Stimulated activated CD4-positive, alpha-beta T cell treated with anti-CD3 and anti-CD28 coated beads, Interleukin-15, amount 100 ng/mL, for 24 hours (primary cell): ENCODE data around the gene PTBP1.

ENCODE experiments used
- DNase-seq: peaks from one replicate; pipeline ENCODE4 v3.0.0-alpha.2; 2020

The PTBP1 gene

DNA sequence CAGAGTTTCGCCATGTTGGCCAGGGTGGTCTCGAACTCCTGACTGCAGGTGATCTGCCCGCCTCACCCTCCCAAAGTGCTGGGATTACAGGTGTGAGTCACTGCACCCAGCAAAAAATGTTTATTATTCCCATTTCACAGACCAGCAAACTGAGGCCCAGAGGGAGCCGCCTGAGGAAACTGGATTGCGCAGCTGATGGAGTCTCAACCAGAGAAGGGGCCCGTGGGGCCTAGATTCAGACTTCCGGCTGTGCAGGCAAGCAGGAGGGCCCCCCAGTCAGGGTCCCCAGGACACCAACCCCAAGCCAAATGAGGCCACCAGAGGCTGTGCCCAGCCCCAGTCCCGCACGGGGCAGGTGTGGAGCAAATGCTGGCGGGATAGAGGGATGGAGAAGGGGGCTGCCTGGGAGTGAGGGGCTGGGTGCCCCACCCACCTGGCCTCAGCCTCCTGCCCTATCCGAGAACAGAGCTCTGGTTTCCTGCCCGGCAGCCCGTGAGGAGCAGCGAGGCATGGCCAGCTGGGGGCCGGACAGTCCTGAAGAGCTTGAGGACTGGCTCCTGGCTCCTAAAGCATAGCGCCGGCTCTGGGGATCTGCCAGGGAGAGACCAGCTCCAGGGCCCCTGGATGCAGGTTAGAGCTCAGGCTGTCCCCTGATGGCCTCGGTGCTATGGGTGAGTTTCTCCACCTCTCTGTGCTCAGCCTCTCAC is 24.4 kb upstream of the PTBP1 start:
- no peak for DNase-seq

DNA sequence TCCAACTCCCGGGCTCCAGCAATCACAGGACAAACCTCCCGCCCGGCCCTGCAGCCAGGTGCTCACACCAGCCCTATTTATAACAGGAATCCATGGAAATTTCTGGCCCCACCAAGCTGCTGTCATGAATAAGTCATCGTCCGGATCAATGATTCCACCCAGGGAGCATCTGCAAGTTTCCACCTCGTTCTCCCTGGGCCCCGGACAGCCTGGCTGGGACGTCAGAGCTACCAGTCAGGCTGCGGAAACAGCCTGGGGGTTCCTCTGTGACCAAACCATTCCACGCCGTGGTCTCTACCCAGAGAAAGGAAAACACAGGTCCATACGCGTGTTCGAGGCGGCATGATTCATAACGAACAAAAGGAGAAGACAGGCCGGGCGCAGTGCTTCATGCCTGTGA is 20.7 kb upstream of the PTBP1 start:
- no peak for DNase-seq

DNA sequence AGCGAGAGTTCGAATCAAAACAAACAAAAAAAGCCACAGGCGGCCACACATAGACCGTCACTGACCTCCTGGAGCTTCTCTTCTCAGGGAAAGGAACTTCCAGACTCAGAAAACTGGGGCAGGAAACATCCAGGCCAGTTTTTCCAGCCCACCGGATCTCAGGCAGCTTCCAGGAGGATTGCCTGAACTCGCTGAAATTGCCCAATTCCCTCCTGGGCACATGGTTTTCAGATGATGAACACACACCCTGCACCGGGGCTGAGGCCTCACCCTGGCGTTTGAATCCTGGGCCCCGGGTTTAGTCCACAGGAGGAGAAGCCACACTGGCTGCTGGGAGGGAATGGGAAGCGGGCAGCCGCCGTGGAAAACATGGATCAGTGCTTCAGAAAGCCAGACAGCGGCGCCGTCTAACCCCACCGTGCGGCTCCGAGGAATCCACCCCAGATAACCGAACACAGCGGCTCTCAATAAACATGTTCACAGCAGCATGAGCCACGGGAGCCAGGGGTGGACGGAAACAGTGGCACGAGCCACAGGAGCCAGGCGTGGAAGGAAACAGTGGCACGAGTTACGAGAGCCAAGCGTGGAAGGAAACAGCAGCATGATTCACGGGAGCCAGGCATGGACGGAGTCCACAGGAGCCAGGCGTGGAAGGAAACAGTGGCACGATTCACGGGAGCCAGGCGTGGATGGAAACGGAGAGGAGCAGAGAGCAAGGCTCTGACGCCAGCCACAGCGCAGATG is 18.2 kb upstream of the PTBP1 start:
- no peak for DNase-seq

DNA sequence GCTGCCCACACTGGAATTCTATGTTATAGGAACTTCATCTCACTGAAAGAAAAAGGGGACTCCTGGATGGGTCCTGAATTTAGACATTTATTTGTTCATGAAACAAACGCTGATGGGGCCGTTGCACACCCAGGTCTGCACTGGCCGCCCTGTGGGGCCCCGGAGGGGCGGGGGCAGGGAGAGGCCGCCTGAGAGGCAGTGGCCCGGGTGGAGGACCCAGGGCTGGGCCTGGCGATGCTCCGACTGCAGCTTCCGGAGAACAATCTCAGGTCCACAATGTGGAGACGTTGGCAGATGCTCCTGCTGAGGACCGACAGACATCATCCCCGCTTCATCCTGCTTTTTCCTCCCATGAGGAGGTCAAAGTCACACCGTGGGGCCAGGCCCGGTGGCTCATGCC is 16.3 kb upstream of the PTBP1 start:
- DNase-seq, result no peak

DNA sequence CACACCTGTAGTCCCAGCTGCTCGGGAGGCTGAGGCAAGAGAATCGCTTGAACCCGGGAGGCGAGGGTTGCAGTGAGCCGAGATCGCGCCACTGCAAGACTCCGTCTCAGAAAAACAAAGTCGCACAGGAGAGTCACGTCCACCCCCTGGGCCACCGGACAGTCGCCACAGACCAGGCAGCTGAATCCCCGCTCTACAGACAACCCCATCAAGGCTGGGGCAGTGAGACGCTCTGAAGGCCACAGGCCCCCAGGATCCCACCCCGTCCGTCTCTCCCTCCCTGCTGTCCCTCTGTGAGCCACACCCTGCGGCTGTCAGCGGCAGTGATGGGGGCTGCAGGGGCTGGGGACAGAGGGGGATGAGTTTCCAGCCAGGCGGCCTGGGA is 15.5 kb upstream of the PTBP1 start:
- no peak for DNase-seq

DNA sequence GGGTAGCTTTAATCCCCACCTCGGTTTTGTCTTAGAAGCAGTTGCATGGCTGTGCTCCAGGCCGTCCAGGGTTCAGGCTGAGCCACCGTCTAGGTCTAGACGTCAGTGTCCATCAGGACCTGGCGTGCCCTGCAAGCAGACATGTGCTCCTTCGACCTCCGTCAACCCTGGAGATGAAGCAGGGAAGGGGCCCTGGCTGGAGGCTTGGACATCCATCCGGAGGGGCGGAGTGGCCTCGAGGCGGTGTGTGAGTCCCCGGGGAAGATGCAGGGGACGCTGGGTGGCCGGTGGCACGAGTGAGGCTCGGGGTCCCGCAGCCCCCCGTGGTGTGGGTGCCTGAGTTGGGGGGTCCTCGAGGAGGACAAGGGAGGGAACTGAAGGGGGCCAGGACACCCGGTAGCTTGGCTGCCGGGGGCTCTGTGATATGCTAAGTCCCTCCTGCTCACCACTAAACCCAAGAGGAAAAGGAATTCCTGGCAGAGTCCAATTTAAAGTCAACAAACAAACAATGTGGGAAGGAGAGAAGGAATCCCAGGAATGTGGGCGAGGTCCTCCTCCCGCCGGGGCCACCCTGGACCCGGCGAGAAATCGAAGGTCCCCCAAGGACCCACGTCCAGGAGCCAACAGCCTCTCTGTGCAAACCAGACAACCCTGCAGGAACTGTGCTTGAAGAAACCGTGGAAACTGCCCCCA is 14.9 kb upstream of the PTBP1 start:
- DNase-seq, result no peak

DNA sequence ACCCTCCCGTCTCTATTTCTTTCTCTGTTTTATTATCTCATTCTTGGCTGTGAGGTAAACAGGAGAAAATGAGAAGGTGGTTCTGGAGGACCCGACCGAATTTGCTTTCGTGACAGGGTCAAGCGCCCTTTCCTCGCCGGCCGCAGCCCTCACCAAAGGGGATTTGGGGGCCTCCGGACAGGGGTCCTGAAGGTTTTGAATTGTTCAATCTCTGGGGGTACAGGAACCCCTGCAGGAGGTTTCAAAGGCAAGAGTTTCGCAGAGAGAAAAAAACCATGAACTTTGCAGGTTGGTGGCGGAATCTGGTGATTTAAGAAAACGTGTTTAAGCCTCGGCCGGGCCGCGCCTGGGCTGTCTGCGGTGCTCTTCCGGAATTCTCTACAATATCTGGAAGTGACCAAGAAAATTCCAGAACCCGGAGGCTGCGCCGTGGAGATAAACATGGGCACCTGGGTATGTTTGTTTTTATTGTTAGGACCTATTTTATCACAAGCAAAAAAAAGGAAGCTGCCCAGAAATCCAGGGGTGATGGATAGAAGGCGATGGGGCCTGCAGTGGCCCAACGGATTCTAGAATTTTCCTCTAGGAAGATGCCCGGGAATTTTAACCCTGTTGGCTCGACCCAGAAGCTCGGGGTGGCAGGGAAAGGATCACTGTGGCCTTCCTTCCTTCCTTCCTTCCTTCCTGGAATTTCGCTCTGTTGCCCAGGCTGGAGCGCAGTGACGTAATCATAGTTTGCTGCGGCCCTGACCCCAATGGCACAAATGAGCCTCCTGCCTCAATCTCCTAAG is 14.2 kb upstream of the PTBP1 start:
- no peak for DNase-seq

DNA sequence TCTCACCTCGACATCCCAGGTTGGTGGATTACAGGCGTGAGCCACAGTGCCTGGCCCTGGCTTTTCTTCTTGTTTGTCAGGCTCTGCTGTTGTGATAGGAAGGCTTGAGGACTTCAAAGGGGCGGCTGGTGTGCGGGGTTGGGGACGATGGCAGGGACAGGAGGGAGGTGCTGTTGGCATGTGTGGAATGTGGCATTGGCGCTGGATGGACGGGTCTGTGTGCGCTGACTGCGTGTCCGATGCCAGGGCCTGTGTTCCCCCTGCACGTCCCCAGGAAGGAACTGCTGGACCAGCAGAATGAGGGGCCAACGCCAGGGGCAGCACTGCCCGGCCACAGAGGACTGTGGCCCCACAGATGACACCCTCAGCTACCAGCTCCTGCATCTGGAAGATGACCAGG is 12.7 kb upstream of the PTBP1 start:
- no peak for DNase-seq

DNA sequence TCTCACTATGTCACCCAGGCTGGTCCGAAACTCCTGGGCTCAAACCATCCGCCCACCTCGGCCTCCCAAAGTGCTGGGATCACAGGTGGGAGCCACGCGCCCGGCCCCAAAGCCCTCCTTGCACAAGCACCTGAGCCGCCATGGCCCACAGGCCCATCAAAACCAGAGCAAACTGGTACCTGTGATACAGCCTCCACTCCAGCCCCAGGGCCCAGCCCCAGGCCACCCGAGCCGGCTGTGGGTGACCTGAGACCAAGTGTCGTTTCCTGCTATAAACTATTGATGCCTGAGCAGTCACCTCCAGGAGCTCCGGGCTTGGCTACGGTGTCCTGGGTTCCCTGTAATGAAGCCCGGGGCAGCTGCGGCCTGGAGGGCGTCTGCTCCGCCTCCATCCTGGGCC is 9.7 kb upstream of the PTBP1 start:
- no peak for DNase-seq

DNA sequence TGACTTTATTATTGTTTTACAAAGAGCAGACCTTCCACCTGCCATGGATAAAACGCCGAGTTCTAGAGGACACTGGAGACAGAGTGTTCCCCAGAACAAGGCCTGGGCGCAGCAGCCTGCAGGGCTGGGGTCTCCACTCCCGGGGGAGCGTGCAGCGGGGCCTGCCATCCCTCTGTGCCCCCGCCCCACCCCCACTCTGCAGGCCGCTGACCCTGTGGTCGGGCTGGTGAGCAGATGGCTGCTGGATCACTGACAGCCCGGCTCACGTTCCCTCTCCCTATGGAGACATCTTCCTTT is 8.6 kb upstream of the PTBP1 start:
- DNase-seq, result no peak

DNA sequence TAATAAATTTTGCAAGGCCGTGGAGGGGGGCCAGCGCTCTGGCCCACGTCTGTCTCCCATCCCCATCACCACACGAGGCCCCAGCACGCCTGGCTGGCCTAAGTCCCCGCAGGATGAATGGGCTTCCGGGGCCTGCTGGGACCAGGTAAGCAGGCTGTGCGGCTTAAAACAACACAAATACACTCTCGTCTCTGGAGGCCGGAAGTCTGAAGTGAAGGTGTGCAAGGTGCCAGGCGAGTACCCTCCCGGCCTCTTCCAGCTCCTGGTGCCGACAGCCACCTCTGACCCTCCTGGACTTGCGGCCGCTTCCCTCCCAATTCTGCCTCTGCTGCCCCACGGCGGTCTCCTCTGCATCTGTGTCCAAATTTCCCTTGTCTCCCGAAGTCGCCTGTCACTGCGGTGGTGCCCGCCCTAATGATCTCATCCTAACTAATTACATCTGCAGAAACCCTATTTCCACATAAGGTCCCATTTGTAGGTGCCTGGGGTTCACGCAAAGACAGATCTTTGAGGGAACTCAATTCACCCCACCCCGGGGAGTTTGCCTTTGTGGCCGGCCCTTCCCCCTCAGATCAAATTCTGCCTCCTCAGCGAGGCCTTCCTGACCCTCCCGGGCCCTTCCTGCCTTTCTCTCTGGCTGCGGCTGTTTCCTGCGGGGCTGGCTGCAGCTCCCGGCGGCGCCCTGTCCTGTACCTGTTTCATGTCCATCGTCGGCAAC is 8.1 kb upstream of the PTBP1 start:
- DNase-seq, result no peak

DNA sequence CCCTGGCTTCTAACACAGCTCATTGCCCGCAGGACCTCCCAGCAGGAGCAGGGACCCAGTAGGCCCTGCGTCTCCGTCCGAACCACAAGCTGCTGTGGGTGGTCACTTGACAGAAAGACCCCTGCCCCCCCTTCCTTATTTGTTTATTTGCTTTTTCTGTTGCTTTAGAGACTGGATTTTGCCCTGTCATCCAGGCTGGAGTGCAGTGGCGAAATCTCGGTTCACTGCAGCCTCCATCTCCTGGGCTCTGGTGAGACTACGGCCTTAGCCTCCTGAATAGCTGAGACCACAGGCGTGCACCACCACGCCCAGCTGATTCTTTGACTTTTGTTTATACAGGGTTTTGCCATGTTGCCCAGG is 7.6 kb upstream of the PTBP1 start:
- DNase-seq, result no peak

DNA sequence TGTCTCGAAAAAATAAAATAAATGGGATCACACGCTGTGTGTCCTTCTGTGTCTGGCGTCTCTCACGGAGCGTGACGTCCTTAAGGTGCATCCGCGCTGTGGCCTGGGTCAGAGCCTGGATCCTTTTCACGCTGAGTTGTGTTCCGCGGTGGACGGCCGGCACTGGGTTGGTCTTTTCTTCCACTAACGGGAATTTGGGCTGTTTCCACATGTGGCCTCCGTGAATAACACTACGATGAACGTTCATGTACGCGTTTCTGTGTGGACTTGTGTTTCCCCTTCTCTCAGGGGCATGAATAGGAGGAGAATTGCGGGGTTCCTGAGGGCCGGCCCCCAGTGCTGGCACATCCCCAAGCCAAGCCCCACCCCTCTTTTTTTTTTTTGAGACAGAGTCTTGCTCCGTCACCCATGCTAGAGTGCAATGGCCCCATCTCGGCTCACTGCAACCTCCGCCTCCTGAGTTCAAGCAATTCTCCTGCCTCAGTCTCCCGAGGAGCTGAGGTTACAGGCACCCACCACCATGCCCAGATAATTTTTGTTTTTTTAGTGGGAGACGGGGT is 6.2 kb upstream of the PTBP1 start:
- DNase-seq, result no peak

DNA sequence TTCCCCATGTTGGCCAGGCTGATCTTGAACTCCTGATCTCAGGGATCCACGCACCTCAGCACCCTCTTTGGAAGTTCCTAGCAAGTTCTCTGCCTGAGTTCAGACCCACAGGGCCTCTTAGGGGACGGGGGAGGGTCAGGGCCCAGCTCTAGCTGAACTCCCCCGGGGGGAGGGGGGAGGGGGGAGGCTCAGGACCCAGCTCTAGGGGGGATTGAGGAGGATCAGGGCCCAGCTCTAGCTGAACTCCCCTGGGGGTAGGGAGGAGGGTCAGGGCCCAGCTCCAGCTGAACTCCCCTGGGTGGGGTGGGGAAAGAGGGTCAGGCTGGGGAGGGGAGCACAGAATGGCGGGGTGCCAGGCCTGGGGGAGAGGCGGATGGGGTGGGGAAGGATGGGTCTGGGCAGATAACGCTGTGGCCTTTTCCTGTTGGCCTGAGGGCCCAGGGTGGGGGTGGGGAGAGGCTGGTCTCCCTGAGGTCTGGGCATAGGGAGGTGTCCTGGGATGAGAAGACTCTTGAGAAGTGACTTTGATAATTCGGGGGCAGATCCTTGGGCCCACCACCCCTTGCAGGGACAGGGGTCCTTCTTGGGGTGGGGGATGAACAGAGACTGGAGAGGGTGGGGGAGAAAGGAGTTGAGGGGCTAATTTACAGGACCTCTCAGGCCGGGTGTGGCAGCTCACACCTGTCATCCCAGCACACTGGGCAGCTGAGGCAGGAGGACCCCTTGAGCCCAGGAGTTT is 5.5 kb upstream of the PTBP1 start:
- DNase-seq, result no peak

DNA sequence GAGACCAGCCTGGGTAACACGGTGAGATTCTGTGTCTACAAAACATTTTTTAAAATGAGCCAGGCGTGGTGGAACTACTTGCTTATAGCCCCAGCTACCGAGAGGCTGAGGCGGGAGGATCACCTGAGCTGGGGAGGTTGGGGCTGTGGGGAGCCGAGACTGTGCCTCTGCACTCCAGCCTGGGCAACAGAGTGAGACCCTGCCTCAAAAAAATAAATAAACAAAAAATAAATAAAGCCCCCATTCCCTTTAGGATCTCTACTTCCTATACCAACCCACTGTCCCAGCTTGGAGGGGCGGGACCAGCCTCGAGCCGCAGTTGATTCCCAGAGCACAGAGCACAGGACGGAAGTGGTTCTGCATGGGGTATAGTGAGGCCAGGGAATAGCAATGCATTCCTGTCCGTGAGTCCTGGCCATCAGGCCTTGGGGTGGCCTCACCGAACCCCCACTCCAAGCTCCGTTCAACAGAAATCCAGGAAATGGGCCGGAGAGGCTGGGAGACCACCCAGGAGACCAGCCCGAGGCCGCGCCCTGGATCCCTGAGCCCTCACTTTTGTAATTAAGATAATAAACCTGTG is 4.9 kb upstream of the PTBP1 start:
- DNase-seq, result no peak

DNA sequence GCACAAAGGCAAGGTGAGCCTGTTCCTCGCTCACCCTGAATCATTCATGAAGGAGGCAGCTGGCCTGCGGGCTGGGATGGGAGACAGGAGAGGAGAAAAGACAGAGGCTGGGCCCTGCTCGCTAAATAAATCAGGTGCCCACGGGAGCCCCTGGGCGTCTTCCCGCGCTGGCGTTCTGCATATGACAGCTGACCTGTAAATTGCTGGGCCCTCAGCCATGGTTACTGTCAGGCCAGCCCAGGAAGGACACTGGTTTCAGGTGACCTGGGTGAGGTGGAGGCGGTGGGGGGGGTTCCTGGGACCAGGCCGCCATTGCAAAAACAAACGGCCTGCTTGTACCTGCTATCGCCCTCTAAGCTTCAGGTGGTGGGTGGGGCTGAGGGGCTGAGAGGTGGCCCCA is 3.4 kb upstream of the PTBP1 start:
- no peak for DNase-seq

DNA sequence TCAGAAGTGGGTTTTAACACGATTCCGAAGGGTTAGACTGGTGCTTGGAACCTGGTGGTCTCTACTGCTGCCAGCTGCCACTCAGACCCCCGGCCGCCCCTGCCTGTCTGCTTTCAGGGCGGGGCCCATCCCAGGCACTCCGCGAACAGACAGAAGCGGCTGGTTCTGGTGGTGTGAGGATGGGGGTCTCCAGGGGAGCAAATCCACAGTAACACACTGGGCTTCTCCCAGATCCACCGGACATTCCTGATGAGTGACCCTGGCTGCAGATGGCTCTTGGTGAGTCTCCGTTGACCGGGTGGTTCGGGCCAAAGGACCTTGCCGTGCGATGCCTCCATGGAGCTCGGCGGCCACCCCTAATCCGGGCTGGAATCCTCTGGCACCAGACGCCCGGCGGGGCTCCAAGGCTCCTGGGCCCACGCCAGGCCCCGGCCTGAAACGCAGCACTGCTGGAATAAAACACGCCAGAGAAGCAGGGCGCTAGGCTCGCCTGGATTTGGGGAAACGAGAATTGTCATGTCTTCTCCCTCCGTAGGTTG is 2.1 kb upstream of the PTBP1 start:
- no peak for DNase-seq

DNA sequence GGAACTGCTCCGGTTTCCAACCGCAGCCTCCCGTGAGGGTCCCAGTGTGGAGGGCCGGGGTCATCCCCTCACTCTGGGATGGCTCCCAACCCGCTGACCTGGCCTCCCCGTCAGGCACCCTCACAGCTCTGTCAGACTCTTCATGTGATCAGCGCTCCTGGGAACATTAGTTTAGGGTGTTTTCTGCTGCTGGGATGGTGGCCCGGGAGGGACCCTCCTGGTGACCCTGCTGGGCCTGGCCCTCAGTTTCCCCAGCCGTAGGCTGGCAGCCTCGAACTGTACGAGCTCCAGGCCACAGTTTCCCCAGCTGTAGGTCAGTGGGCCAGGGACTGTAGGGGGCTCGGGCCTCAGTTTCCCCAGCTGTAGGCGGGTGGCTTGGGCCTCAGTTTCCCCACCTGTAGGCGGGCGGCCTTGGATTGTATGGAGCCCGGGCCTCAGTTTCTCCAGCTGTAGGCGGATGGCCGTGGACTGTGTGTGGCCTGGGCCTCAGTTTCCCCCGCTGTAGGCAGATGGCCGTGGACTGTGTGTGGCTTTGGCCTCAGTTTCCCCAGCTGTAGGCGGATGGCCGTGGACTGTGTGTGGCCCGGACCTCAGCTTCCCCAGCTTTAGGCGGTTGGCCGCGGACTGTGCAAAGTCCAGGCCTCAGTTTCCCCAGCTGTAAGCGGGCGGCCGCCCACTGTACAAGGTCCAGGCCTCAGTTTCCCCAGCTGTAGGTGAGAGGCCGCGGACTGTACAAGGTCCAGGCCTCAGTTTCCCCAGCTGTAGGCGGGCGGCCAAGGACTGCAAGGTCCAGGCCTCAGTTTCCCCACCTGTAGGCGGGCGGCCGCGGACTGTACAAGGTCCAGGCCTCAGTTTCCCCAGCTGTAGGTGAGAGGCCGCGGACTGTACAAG is 1.3 kb upstream of the PTBP1 start:
- DNase-seq, result no peak

DNA sequence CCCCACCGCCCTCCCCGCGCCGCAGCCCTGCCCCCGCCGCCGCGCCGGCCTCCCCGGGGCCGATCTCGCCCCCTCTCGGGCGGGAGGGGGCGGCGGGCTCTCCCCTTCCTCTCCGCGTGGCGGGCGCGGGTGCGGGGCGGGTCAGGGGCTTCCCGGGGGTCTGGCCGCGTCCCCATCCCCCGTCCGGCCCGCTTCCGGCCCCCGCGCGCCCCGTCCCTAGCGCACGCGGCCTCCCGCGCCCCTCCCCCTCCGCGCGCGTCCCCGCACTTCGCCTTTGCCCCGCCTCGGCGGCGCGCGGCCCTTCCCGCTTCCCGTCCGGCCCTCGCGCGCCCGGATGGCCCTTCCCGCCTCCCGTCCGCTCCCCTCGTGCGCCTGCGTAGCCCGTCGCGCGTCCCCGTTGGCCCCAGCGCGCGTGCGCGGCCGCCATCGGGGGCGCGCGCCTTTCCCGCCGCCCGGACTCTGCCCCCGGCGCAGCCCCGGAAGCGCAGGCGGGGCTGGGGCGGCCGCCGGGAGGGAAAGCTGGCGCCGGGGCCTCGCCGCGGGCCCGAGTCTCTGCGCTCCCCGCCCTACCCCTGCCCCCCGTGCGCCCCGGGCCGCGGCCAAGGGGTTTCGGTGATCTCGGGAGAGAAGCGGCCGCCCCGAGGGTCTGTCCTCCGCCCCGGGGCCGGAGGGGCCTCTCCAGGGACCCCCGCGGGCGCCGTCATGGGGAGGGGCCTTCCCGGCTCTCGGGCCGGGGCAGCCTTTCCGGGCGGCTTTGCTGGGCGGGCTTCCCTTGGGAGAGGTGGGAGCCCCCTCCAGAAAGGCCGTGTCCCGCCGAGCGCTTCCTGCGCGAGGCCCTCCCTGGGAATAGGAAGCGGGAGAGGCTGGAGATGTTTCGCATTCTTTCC is 519 bp downstream of the PTBP1 start:
- peak; percentile 93 for DNase-seq
